GM19438 (cell line): ENCODE data around the gene SPRYD7.
"Not testable (repeated sequence)": the region's sequence is repeated elsewhere in the genome, so short reads cannot be mapped to it uniquely, and the experiment has no call there.

ENCODE experiments used
- ATAC-seq: cut with Tn5 transposase; IDR thresholded peaks from one replicate; pipeline ENCODE4 v1.9.1; 2021; ENCODE audit warnings: low read depth; ENCODE audit not compliant: unreplicated experiment

SPRYD7 gene

GRCh38 chr13:49936075-49936967, at the start of gene SPRYD7:
Gene SPRYD7, minus strand, starts transcription at chr13:49936340. Its CDS starts 105 bp downstream, at chr13:49936235.
- ATAC-seq = peak; percentile 99

- ATAC-seq = no peak
These were observed 49.0 kb upstream of the SPRYD7 start for GRCh38 chr13:49985129-49985528.

GRCh38 chr13:49980266-49980665, 44.1 kb upstream of the SPRYD7 start:
- no peak for ATAC-seq

- ATAC-seq = no peak
These were observed 41.9 kb upstream of the SPRYD7 start for GRCh38 chr13:49977992-49978391.

GRCh38 chr13:49976314-49977258, 40.4 kb upstream of the SPRYD7 start:
- peak; percentile 81 for ATAC-seq

GRCh38 chr13:49975826-49976225, 39.7 kb upstream of the SPRYD7 start:
- ATAC-seq = no peak

- no peak for ATAC-seq
These were observed 36.6 kb upstream of the SPRYD7 start for GRCh38 chr13:49972709-49973108.

GRCh38 chr13:49967456-49967855, 31.3 kb upstream of the SPRYD7 start:
- ATAC-seq = no peak

GRCh38 chr13:49958321-49958720, 22.2 kb upstream of the SPRYD7 start:
- no peak for ATAC-seq

GRCh38 chr13:49956131-49956530, 20.0 kb upstream of the SPRYD7 start:
- ATAC-seq = no peak

- ATAC-seq = no peak
These were observed 18.7 kb upstream of the SPRYD7 start for GRCh38 chr13:49954674-49955455.

- ATAC-seq = no peak
These were observed 17.4 kb upstream of the SPRYD7 start for GRCh38 chr13:49953560-49953959.

GRCh38 chr13:49951754-49952535, 15.8 kb upstream of the SPRYD7 start:
- ATAC-seq = no peak

- not testable (repeated sequence) for ATAC-seq
These were observed 12.7 kb upstream of the SPRYD7 start for GRCh38 chr13:49948777-49949270.

GRCh38 chr13:49939321-49939720, 3.2 kb upstream of the SPRYD7 start:
- ATAC-seq = no peak

GRCh38 chr13:49938921-49939320, 2.8 kb upstream of the SPRYD7 start:
- no peak for ATAC-seq

- no peak for ATAC-seq
These were observed 2.2 kb upstream of the SPRYD7 start for GRCh38 chr13:49938314-49938713.

- ATAC-seq = peak; percentile 8
These were observed 781 bp upstream of the SPRYD7 start for GRCh38 chr13:49936968-49937273.

GRCh38 chr13:49935171-49936074, 717 bp downstream of the SPRYD7 start:
- ATAC-seq = peak; percentile 25
